Measurements from ENCODE around the gene ULK4. TPM values are rescaled to one million over a fixed set of nuclear protein-coding genes. Genes with fewer than 3 reads are reported as not detected.

ULK4 gene
- total and polyA plus RNA-seq, 2 of the 8 experiments (the other 6 are each of a cell fraction or from before 2014, with no cell fraction given) = 3.0 to 10.8 TPM

DNA sequence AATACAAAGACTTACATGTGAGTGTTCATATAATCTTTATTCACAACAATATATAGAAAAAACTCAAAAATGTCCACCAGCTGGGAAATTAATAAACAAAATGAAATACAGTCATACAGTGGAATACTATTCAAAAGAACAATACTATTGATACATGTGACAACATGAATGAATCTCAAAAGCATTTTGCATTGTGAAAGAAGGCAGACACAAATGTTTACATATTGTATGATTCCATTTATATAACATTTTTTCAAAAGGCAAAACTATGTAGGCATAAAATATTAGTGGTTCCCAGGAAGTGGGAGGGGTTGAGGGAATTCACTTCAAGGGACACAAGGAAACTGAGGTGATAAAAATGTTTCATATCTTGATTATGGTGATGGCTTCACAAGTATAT, 459.4 kb downstream of the ULK4 start:
- no peak overlapping the region for H3K4me2 ChIP-seq (ENCODE audit: insufficient read depth in 1 of 2, low read depth in 2 of 2, low read length in 2 of 2)
- H4K5ac ChIP-seq (ENCODE audit: insufficient read length, low read depth, low read length) = no peak overlapping the region
- no peak overlapping the region for H2BK15ac ChIP-seq (ENCODE audit: low read length)
- no peaks in the 10 kb centered on the region for H4K20me1 ChIP-seq (replicated peaks in 1 of 2; ENCODE audit: control insufficient read depth in 1 of 2, insufficient read depth in 2 of 2, low read length in 2 of 2)
- H2AFZ ChIP-seq (ENCODE audit: low read length) = no peak overlapping the region
- H3K18ac ChIP-seq (ENCODE audit: extremely low read depth, low read length) = no peak overlapping the region
- no peaks in the 10 kb centered on the region for H3K36me3 ChIP-seq (ENCODE audit: control insufficient read depth in 2 of 4, insufficient read depth in 4 of 4, low read length in 3 of 4)
- H3K27me3 ChIP-seq (replicated peaks in 1 of 4; ENCODE audit: control insufficient read depth in 3 of 4, extremely low read depth in 1 of 4, insufficient read depth in 3 of 4, low read length in 3 of 4) = no peaks in the 10 kb centered on the region
- H3K4me3 ChIP-seq (ENCODE audit: extremely low read depth in 1 of 4, insufficient read depth in 2 of 4, low read depth in 3 of 4, low read length in 4 of 4) = no peak overlapping the region
- DNase-seq (ENCODE audit: low read depth in 1 of 2, low spot score in 2 of 2) (no peak), FAIRE-seq (no peak)
- H3K14ac ChIP-seq (ENCODE audit: insufficient read length) = no peak overlapping the region
- H3K9me3 ChIP-seq (ENCODE audit: insufficient read depth in 2 of 2, low read depth in 1 of 2, low read length in 1 of 2) = no peaks in the 10 kb centered on the region
- no peak overlapping the region for H2BK12ac ChIP-seq (ENCODE audit: low read depth, low read length)
- no peak overlapping the region for H2BK20ac ChIP-seq (ENCODE audit: low read length)
- H3K27ac ChIP-seq (ENCODE audit: low read depth, low read length) = no peak overlapping the region
- H3K23ac ChIP-seq (ENCODE audit: insufficient read length) = no peak overlapping the region
- no peak overlapping the region for H4K8ac ChIP-seq (ENCODE audit: extremely low read depth, insufficient read depth, low read length)
- no peak overlapping the region for H3K9ac ChIP-seq (replicated peaks in 1 of 4; ENCODE audit: extremely low read depth in 1 of 4, low read depth in 3 of 4, low read length in 3 of 4)
- H4K91ac ChIP-seq (replicated peaks; ENCODE audit: insufficient read length, low read length) = no peak overlapping the region
- POLR2A ChIA-PET (ENCODE audit: partially characterized antibody) = no interaction called here
- H2AK5ac ChIP-seq (ENCODE audit: low read depth, low read length) = no peak overlapping the region
- CTCF ChIA-PET (ENCODE audit: partially characterized antibody) = no interaction called here
- no peak overlapping the region for H2BK5ac ChIP-seq (ENCODE audit: low read depth, low read length)
- no peaks in the 10 kb centered on the region for H3K4me1 ChIP-seq (replicated peaks in 1 of 4; ENCODE audit: control insufficient read depth in 3 of 4, insufficient read depth in 4 of 4, low read length in 3 of 4)
- no peak overlapping the region for H3K56ac ChIP-seq (replicated peaks; ENCODE audit: insufficient read length, low read depth, low read length)
- no peaks in the 10 kb centered on the region for H3K79me2 ChIP-seq (ENCODE audit: control insufficient read depth in 1 of 2, insufficient read depth in 2 of 2, low read length in 2 of 2)
- H2BK120ac ChIP-seq (replicated peaks; ENCODE audit: low read depth, low read length) = no peak overlapping the region
- H3K23me2 ChIP-seq (ENCODE audit: low read depth, low read length) = no peaks in the 10 kb centered on the region
- H3K79me1 ChIP-seq (ENCODE audit: low read depth, low read length) = no peaks in the 10 kb centered on the region
- no peak overlapping the region for H3K4ac ChIP-seq (replicated peaks; ENCODE audit: insufficient read length, low read depth, low read length)
- TF ChIP-seq SAP30 (IDR thresholded peaks at IDR 0.05; ENCODE audit: insufficient read depth, insufficient replicate concordance, low read length) (no peak), NRF1 (IDR thresholded peaks at IDR 0.05; ENCODE audit: low read depth, low read length) (no peak), MAFK (IDR thresholded peaks at IDR 0.05; ENCODE audit: low read depth, low read length) (no peak), RNF2 (IDR thresholded peaks at IDR 0.05; ENCODE audit: borderline replicate concordance, low read depth, low read length, missing control alignments, poor library complexity, severe bottlenecking) (no peak), HDAC6 (IDR thresholded peaks at IDR 0.05; ENCODE audit: low read depth, low read length) (no peak), TEAD4 (IDR thresholded peaks at IDR 0.05; ENCODE audit: low read depth, low read length) (no peak), KDM5A (IDR thresholded peaks at IDR 0.05; ENCODE audit: low read length) (no peak), GABPA (IDR thresholded peaks at IDR 0.05; ENCODE audit: borderline replicate concordance, insufficient read depth, low read length) (no peak)
- TF ChIP-seq, protein P1, sequence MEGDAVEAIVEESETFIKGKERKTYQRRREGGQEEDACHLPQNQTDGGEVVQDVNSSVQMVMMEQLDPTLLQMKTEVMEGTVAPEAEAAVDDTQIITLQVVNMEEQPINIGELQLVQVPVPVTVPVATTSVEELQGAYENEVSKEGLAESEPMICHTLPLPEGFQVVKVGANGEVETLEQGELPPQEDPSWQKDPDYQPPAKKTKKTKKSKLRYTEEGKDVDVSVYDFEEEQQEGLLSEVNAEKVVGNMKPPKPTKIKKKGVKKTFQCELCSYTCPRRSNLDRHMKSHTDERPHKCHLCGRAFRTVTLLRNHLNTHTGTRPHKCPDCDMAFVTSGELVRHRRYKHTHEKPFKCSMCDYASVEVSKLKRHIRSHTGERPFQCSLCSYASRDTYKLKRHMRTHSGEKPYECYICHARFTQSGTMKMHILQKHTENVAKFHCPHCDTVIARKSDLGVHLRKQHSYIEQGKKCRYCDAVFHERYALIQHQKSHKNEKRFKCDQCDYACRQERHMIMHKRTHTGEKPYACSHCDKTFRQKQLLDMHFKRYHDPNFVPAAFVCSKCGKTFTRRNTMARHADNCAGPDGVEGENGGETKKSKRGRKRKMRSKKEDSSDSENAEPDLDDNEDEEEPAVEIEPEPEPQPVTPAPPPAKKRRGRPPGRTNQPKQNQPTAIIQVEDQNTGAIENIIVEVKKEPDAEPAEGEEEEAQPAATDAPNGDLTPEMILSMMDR (IDR thresholded peaks at IDR 0.05; ENCODE audit: control extremely low read depth in 1 of 3, insufficient read depth in 1 of 3, low read depth in 1 of 3, low read length in 3 of 3) = no peak

Data from H1 (cell line).